HCT116 (cell line): ENCODE measurements around the gene KIF21B. TPM values are rescaled to one million over a fixed set of nuclear protein-coding genes. Genes with fewer than 3 reads are reported as not detected.

Experiments used
- ATAC-seq: fragments of 200-7000 bp; cut with Tn5 transposase; 2 replicates; pipeline ENCODE4 v1.9.1; 2020; ENCODE audit warnings: mild to moderate bottlenecking, moderate library complexity
- BruUV-seq: library from RNA; stranded (reverse); fragments of 400-500 nt; replicated peaks from 2 replicates; lab custom pipeline; 2021; lab: Mats Ljungman, UMichigan
- CTCF ChIA-PET: fragments of 300-600 bp; sonication (Branson Sonifier 250); formaldehyde crosslinking; loops from one replicate; lab custom pipeline; 2021; ENCODE audit warnings: antibody characterized with exemption; lab: Charles Lee
- POLR2A ChIA-PET: fragments of 300-600, 350-600 bp; sonication (Branson Sonifier 250); formaldehyde crosslinking; loops from one replicate; lab custom pipeline; 2021; ENCODE audit warnings: antibody characterized with exemption; lab: Charles Lee
- RAD21 ChIA-PET, 2 experiments: fragments of 300-600 bp; sonication (Branson Sonifier 250); formaldehyde crosslinking; loops; one replicate each; lab custom pipeline; 2023; ENCODE audit warnings: low total read pairs in 2 of 2; ENCODE audit not compliant: uncharacterized antibody in 2 of 2, unreplicated experiment in 2 of 2, low non-redundant PET in 1 of 2; lab: Charles Lee
- DNase-seq: peaks from one replicate; pipeline ENCODE4 v3.0.0-alpha.2; 2010; ENCODE audit warnings: low read depth, low spot score
- H2AFZ ChIP-seq: fragments of 200-600 bp; shearing (Covaris generic), sonication (generic); 2 replicates; pipeline ENCODE4 v1.6.1; 2017; ENCODE audit warnings: low read depth, mixed run types, mixed read lengths, antibody characterized with exemption, low read length; ENCODE audit not compliant: poor library complexity, severe bottlenecking
- H3K27ac ChIP-seq: 2 replicates; pipeline ENCODE4 v1.5.1; 2012; ENCODE audit warnings: low read depth, low read length
- H3K27me3 ChIP-seq: fragments of 200-600 bp; sonication (generic); 2 replicates; pipeline ENCODE4 v1.6.1; 2016; ENCODE audit warnings: mixed run types, low read length, mixed read lengths; ENCODE audit not compliant: insufficient read depth
- H3K36me3 ChIP-seq, 2 experiments: fragments of 200-500 bp in 1 of 2; fragments of 200-600 bp in 1 of 2; sonication (Bioruptor generic) in 1 of 2; sonication (generic) in 1 of 2; 2 replicates each; pipeline versions ENCODE4 v1.5.1 to v1.6.1; 2014 to 2016; ENCODE audit warnings: low read length in 2 of 2, inconsistent platforms in 1 of 2, mixed read lengths in 1 of 2, mixed run types in 1 of 2; ENCODE audit not compliant: insufficient read depth in 2 of 2, control insufficient read depth in 1 of 2
- H3K4me1 ChIP-seq, 2 experiments: fragments of 200-600 bp in 1 of 2; sonication (generic) in 1 of 2; 2 replicates each; pipeline versions ENCODE4 v1.5.1 to v1.6.1; 2012 to 2017; ENCODE audit warnings: low read length in 2 of 2, inconsistent platforms in 1 of 2, mild to moderate bottlenecking in 1 of 2, mixed read lengths in 1 of 2, mixed run types in 1 of 2, moderate library complexity in 1 of 2; ENCODE audit not compliant: insufficient read depth in 2 of 2, control insufficient read depth in 1 of 2
- H3K4me2 ChIP-seq: fragments of 200-600 bp; sonication (generic); 2 replicates; pipeline ENCODE4 v1.6.1; 2017; ENCODE audit warnings: mixed run types, low read length, mixed read lengths
- H3K4me3 ChIP-seq, 2 experiments: fragments of 200-600 bp in 1 of 2; sonication (generic) in 1 of 2; replicated peaks in 1 of 2; 2 replicates each; pipeline ENCODE4 v1.5.1; 2011 to 2016; ENCODE audit warnings: low read length in 2 of 2, control low read depth in 1 of 2, low read depth in 1 of 2, mild to moderate bottlenecking in 1 of 2, mixed read lengths in 1 of 2, mixed run types in 1 of 2
- H3K79me2 ChIP-seq: fragments of 200-600 bp; sonication (generic); 2 replicates; pipeline ENCODE4 v1.6.1; 2017; ENCODE audit warnings: mild to moderate bottlenecking, mixed run types, low read length, moderate library complexity, mixed read lengths; ENCODE audit not compliant: insufficient read depth
- H3K9ac ChIP-seq: fragments of 200-600 bp; sonication (generic); 2 replicates; pipeline ENCODE4 v1.6.1; 2016; ENCODE audit warnings: low read length, mixed read lengths
- H3K9me2 ChIP-seq: fragments of 200-600 bp; sonication (generic), shearing (Covaris generic); 2 replicates; pipeline ENCODE4 v1.6.1; 2017; ENCODE audit warnings: mixed run types, mild to moderate bottlenecking, moderate library complexity; ENCODE audit not compliant: insufficient read depth
- H3K9me3 ChIP-seq, 2 experiments: fragments of 200-500 bp in 1 of 2; fragments of 200-600 bp in 1 of 2; sonication (Bioruptor generic) in 1 of 2; sonication (generic) in 1 of 2; 2 replicates each; pipeline ENCODE4 v1.6.1; 2014 to 2017; ENCODE audit warnings: low read length in 2 of 2, mixed read lengths in 2 of 2, inconsistent platforms in 1 of 2, low read depth in 1 of 2, mild to moderate bottlenecking in 1 of 2, mixed run types in 1 of 2, moderate library complexity in 1 of 2; ENCODE audit not compliant: control insufficient read depth in 1 of 2, insufficient read depth in 1 of 2
- H4K20me1 ChIP-seq: fragments of 200-600 bp; sonication (generic), shearing (Covaris generic); 2 replicates; pipeline ENCODE4 v1.6.1; 2017; ENCODE audit warnings: mixed run types, mild to moderate bottlenecking, moderate library complexity; ENCODE audit not compliant: insufficient read depth
- CBX3 ChIP-seq: IDR thresholded peaks from 2 replicates; pipeline ENCODE4 v1.6.1; 2012; ENCODE audit warnings: low read depth
- ELF1 ChIP-seq: IDR thresholded peaks from 2 replicates; pipeline ENCODE4 v1.6.1; 2012; ENCODE audit warnings: low read depth, borderline replicate concordance
- EZH2 ChIP-seq: fragments of 200-600 bp; sonication (generic); IDR thresholded peaks from 2 replicates; pipeline ENCODE4 v1.6.1; 2017; ENCODE audit warnings: antibody characterized with exemption, mixed run types
- FOSL1 ChIP-seq: IDR thresholded peaks from 2 replicates; pipeline ENCODE4 v1.6.1; 2012; ENCODE audit warnings: low read depth
- JUND ChIP-seq: IDR thresholded peaks from 2 replicates; pipeline ENCODE4 v1.6.1; 2012
- POLR2A ChIP-seq: IDR thresholded peaks from 2 replicates; pipeline ENCODE4 v1.7.0; 2011; ENCODE audit warnings: borderline replicate concordance; ENCODE audit not compliant: insufficient read depth, insufficient read length; ENCODE audit errors: extremely low read depth
- POLR2AphosphoS5 ChIP-seq: IDR thresholded peaks from 2 replicates; pipeline ENCODE4 v1.6.1; 2011; ENCODE audit warnings: mild to moderate bottlenecking, low read depth, low read length, moderate library complexity
- RAD21 ChIP-seq: IDR thresholded peaks from 2 replicates; pipeline ENCODE4 v1.6.1; 2012; ENCODE audit warnings: low read depth, mild to moderate bottlenecking
- SP1 ChIP-seq: IDR thresholded peaks from 2 replicates; pipeline ENCODE4 v1.6.1; 2012; ENCODE audit warnings: low read depth
- YY1 ChIP-seq: IDR thresholded peaks from 2 replicates; pipeline ENCODE4 v1.6.1; 2011; ENCODE audit warnings: low read length, low read depth, moderate library complexity, mild to moderate bottlenecking; ENCODE audit not compliant: insufficient replicate concordance; ENCODE audit errors: extremely low read depth
- intact Hi-C: fragments of 100-400 bp; cut with micrococcal nuclease; formaldehyde crosslinking; loops from 2 replicates; pipeline ENCODE4 v1.10.0; 2022
- total RNA-seq: library from RNA; stranded (reverse); gene quantifications from one replicate; pipeline ENCODE4 v1.2.1, GENCODE V29; 2021; ENCODE audit not compliant: unreplicated experiment
- TF ChIP-seq, protein P1 (sequence below): IDR thresholded peaks from 2 replicates; pipeline ENCODE4 v1.6.1; 2011; ENCODE audit warnings: mild to moderate bottlenecking, low read length, moderate library complexity; ENCODE audit not compliant: insufficient replicate concordance; ENCODE audit errors: extremely low read depth
- TF ChIP-seq, protein P2 (sequence below): IDR thresholded peaks from 2 replicates; pipeline ENCODE4 v1.6.1; 2012

KIF21B gene
- total RNA-seq, 1 experiment from 2014 or later = 6.1 TPM

DNA sequence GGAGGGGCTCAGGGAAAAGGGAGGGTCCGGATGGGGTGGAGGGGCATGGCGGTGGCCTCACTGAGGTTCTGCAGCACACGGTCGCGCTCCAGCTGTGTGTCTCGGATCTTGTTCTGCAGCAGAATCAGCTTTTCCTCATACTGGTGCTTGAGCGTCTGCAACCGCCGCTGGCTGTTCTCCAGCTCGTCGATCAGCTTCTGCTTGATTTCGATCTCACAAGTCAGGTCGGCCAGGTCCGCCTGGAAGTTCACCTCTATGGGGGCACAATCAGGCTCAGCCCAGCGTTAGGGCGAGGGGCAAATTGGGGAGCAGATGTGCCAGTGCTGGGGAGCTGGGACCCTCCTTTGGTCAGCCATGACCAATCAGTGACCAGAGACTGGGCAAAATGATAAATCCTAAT, 25.2 kb downstream of the KIF21B start:
- H4K20me1 ChIP-seq = no peaks in the 10 kb centered on the region
- H3K79me2 ChIP-seq = no peaks in the 10 kb centered on the region
- H3K27ac ChIP-seq = no peak overlapping the region
- ChIA-PET CTCF (interaction anchor here (0.6 kb wide), 1 partner anchor 443 kb away, joined by 3 read pairs; no protein-coding TSS in a partner anchor), RAD21 (no interaction called here), POLR2A (no interaction called here)
- TF ChIP-seq CBX3 (no peak), JUND (no peak), FOSL1 (no peak), EZH2 (no peak), ELF1 (no peak), POLR2AphosphoS5 (no peak), POLR2A (no peak), SP1 (no peak), YY1 (no peak), RAD21 (no peak)
- TF ChIP-seq, protein P1, sequence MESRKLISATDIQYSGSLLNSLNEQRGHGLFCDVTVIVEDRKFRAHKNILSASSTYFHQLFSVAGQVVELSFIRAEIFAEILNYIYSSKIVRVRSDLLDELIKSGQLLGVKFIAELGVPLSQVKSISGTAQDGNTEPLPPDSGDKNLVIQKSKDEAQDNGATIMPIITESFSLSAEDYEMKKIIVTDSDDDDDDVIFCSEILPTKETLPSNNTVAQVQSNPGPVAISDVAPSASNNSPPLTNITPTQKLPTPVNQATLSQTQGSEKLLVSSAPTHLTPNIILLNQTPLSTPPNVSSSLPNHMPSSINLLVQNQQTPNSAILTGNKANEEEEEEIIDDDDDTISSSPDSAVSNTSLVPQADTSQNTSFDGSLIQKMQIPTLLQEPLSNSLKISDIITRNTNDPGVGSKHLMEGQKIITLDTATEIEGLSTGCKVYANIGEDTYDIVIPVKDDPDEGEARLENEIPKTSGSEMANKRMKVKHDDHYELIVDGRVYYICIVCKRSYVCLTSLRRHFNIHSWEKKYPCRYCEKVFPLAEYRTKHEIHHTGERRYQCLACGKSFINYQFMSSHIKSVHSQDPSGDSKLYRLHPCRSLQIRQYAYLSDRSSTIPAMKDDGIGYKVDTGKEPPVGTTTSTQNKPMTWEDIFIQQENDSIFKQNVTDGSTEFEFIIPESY = no peak
- TF ChIP-seq, protein P2, sequence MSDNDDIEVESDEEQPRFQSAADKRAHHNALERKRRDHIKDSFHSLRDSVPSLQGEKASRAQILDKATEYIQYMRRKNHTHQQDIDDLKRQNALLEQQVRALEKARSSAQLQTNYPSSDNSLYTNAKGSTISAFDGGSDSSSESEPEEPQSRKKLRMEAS = no peak
- DNase-seq = no peak
- H3K4me2 ChIP-seq = no peak overlapping the region
- H2AFZ ChIP-seq = no peak overlapping the region
- no peak overlapping the region for H3K9ac ChIP-seq
- no peak overlapping the region for H3K4me3 ChIP-seq
- H3K27me3 ChIP-seq = no peaks in the 10 kb centered on the region
- no peaks in the 10 kb centered on the region for H3K36me3 ChIP-seq
- H3K4me1 ChIP-seq = no peaks in the 10 kb centered on the region
- ATAC-seq = no peak
- H3K9me2 ChIP-seq = no peaks in the 10 kb centered on the region
- BruUV-seq = no TSS peak
- no peaks in the 10 kb centered on the region for H3K9me3 ChIP-seq
- intact Hi-C loops = no loop called here
